Caco-2 (cell line): ENCODE results near the gene LMOD1. TPM values are rescaled to one million over a fixed set of nuclear protein-coding genes. Genes with fewer than 3 reads are reported as not detected.

Experiments
- BruUV-seq: library from RNA; stranded (reverse); fragments of 400-500 nt; replicated peaks from 2 replicates; lab custom pipeline; 2021; lab: Mats Ljungman, UMichigan
- CTCF ChIA-PET: fragments of 300-600 bp; sonication (Branson Sonifier 250); formaldehyde crosslinking; loops from one replicate; lab custom pipeline; 2022; ENCODE audit warnings: antibody characterized with exemption; lab: Charles Lee
- POLR2A ChIA-PET: fragments of 300-600 bp; sonication (Branson Sonifier 250); formaldehyde crosslinking; loops from one replicate; lab custom pipeline; 2022; ENCODE audit warnings: antibody characterized with exemption; lab: Charles Lee
- DNase-seq, 2 experiments: peaks; one replicate each; pipeline versions ENCODE4 v3.0.0 to v3.0.0-alpha.2; 2020 to 2022
- H3K27me3 ChIP-seq: replicated peaks from 2 replicates; pipeline ENCODE4 v1.6.0; 2011; ENCODE audit warnings: low read length; ENCODE audit not compliant: control insufficient read depth, insufficient read depth
- H3K36me3 ChIP-seq: 2 replicates; pipeline ENCODE4 v1.5.1; 2011; ENCODE audit warnings: low read length; ENCODE audit not compliant: control insufficient read depth, insufficient read depth
- H3K4me1 ChIP-seq: fragments of 250-450 bp; sonication (Bioruptor Pico); 2 replicates; pipeline ENCODE4 v1.5.1; 2020; ENCODE audit warnings: mild to moderate bottlenecking
- H3K4me3 ChIP-seq: 2 replicates; pipeline ENCODE4 v1.5.1; 2011; ENCODE audit warnings: low read depth, mild to moderate bottlenecking, control low read depth, low read length
- H3K9me3 ChIP-seq: fragments of 250-450 bp; sonication (Bioruptor Pico); 2 replicates; pipeline ENCODE4 v1.5.1; 2020; ENCODE audit warnings: mild to moderate bottlenecking, moderate library complexity
- H3K27ac Mint-ChIP-seq: one replicate; pipeline ENCODE4 v1.8.0; 2022; ENCODE audit warnings: mixed read lengths; ENCODE audit not compliant: unreplicated experiment
- H3K27me3 Mint-ChIP-seq: one replicate; pipeline ENCODE4 v1.8.0; 2022; ENCODE audit warnings: mixed read lengths; ENCODE audit not compliant: insufficient read depth, unreplicated experiment
- H3K36me3 Mint-ChIP-seq: one replicate; pipeline ENCODE4 v1.8.0; 2022; ENCODE audit warnings: mild to moderate bottlenecking, mixed read lengths; ENCODE audit not compliant: insufficient read depth, unreplicated experiment
- H3K4me1 Mint-ChIP-seq: one replicate; pipeline ENCODE4 v1.8.0; 2022; ENCODE audit warnings: low read depth, mixed read lengths; ENCODE audit not compliant: unreplicated experiment
- H3K4me3 Mint-ChIP-seq: one replicate; pipeline ENCODE4 v1.8.0; 2022; ENCODE audit warnings: mild to moderate bottlenecking, moderate library complexity, mixed read lengths; ENCODE audit not compliant: unreplicated experiment
- H3K9me3 Mint-ChIP-seq: one replicate; pipeline ENCODE4 v1.8.0; 2022; ENCODE audit warnings: mixed read lengths; ENCODE audit not compliant: unreplicated experiment
- intact Hi-C: fragments of 100-400 bp; cut with micrococcal nuclease; formaldehyde crosslinking; loops from one replicate; pipeline ENCODE4 v1.10.0; 2022; ENCODE audit not compliant: unreplicated experiment
- total RNA-seq: library from RNA; stranded (reverse); gene quantifications from 2 replicates; pipeline ENCODE4 v1.2.3, GENCODE V29; 2022
- TF ChIP-seq, protein P1 (sequence below), 2 experiments: fragments of 200-600 bp in 1 of 2; IDR thresholded peaks; 1 replicate in 1 of 2; 2 replicates in 1 of 2; pipeline versions ENCODE4 v1.5.1 to v1.8.0; 2011 to 2022; ENCODE audit warnings: antibody characterized with exemption in 1 of 2, control low read depth in 1 of 2, inconsistent platforms in 1 of 2, low read depth in 1 of 2, low read length in 1 of 2, mild to moderate bottlenecking in 1 of 2, moderate library complexity in 1 of 2; ENCODE audit not compliant: insufficient read depth in 1 of 2, severe bottlenecking in 1 of 2, unreplicated experiment in 1 of 2

Gene LMOD1
- total RNA-seq, 1 experiment from 2014 or later: 0.11 TPM

DNA sequence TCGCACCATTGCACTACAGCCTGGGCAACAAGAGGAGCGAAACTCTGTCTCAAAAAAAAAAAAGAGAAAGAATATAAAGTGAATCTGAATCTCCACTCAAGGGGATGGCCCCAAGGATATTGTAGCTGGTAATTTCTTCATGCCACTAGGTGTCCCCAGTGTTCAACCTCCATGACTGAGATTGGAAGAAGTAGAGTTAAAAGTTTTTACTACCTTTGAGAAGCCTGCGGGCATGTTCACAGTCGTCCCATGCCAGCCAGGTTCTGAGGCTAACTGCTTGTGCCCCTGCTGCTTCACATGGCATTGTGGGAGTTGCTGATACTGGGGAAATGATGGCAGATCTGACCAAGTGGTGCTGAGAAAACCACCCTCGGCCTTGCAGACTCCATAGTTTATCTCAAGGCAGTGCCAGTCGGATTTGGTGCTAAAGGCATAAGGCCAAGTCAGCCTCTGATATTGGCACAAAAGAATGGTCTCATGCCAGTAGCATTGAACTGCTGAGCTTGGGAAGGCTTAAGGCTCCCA lies 68.4 kb downstream of the LMOD1 start:
- Histone ChIP-seq H3K4me1 (no peaks in the 10 kb centered on the region), H3K9me3 (no peaks in the 10 kb centered on the region), H3K27me3 (no peaks in the 10 kb centered on the region), H3K36me3 (no peaks in the 10 kb centered on the region; the same call in 1 of the 2 replicates), H3K4me3 (no peak overlapping the region)
- H3K36me3 Mint-ChIP-seq: peaks cover 84% of the 10 kb centered on the region
- H3K9me3 Mint-ChIP-seq: no peaks in the 10 kb centered on the region
- no peaks in the 10 kb centered on the region for H3K27me3 Mint-ChIP-seq
- no peak overlapping the region for H3K4me3 Mint-ChIP-seq
- CTCF ChIA-PET: interaction anchor here (0.6 to 1.9 kb wide), 12 partner anchors 8 to 245 kb away, joined by 3 to 10 read pairs (median 4); partner anchors contain the start of genes ELF3, GPR37L1 and LMOD1
- BruUV-seq: no TSS peak
- DNase-seq: peak; percentile 52 to 57
- intact Hi-C loops: loop anchor here (1.0 to 5.0 kb wide), 3 partner anchors 94 to 257 kb away; no protein-coding TSS in a partner anchor
- H3K4me1 Mint-ChIP-seq: peaks cover 14% of the 10 kb centered on the region
- TF ChIP-seq, protein P1, sequence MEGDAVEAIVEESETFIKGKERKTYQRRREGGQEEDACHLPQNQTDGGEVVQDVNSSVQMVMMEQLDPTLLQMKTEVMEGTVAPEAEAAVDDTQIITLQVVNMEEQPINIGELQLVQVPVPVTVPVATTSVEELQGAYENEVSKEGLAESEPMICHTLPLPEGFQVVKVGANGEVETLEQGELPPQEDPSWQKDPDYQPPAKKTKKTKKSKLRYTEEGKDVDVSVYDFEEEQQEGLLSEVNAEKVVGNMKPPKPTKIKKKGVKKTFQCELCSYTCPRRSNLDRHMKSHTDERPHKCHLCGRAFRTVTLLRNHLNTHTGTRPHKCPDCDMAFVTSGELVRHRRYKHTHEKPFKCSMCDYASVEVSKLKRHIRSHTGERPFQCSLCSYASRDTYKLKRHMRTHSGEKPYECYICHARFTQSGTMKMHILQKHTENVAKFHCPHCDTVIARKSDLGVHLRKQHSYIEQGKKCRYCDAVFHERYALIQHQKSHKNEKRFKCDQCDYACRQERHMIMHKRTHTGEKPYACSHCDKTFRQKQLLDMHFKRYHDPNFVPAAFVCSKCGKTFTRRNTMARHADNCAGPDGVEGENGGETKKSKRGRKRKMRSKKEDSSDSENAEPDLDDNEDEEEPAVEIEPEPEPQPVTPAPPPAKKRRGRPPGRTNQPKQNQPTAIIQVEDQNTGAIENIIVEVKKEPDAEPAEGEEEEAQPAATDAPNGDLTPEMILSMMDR (IDR thresholded peaks at IDR 0.05; ENCODE audit: insufficient read depth in 1 of 2, low read depth in 1 of 2, low read length in 1 of 2, severe bottlenecking in 1 of 2, unreplicated experiment in 1 of 2): peak; percentile 58 to 71
- H3K27ac Mint-ChIP-seq: no peak overlapping the region
- POLR2A ChIA-PET: interaction anchor here (1.0 kb wide), 1 partner anchor 73 kb away, joined by 3 read pairs; no protein-coding TSS in a partner anchor

DNA sequence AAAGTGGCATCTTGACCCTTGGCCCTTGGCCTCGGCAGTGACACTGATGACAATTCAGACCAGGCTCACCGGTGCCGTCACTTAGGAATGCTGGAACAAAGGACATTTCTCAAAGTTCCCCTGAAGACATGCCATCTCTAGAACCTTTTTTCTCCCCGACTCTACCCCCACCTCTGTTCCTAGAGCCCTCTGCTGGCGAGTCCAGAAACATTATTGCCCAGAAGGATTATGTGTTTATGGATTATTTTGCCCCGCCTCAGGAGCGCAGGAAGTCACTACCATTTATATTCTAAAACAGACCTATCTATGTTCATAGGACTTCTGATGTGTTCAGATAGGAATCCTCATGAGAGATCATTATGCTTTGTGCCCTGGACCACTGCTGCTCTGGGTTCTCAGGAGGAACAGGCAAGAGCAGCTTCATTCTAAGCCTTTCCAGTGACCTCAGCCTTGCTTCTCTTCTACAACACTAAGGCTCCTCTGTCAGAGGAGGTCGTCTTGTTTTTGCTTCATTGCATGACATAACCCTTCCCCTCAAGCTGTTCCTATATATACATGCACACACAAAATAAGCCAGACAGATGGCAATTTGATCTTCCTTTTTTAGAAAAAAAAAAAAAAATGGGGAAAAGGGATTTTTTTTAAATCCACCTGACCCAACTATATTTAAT lies 70.1 kb downstream of the LMOD1 start:
- H3K4me1 Mint-ChIP-seq: peaks cover 8% of the 10 kb centered on the region
- DNase-seq: peak in 1 of 2 experiments; percentile 38
- POLR2A ChIA-PET: no interaction called here
- no peaks in the 10 kb centered on the region; the same call in 1 of the 2 replicates for H3K36me3 ChIP-seq
- H3K27me3 Mint-ChIP-seq: no peaks in the 10 kb centered on the region
- TF ChIP-seq, protein P1 (IDR thresholded peaks at IDR 0.05; ENCODE audit: insufficient read depth in 1 of 2, low read depth in 1 of 2, low read length in 1 of 2, severe bottlenecking in 1 of 2, unreplicated experiment in 1 of 2): peak; percentile 29 to 38
- peaks cover 92% of the 10 kb centered on the region for H3K36me3 Mint-ChIP-seq
- H3K4me3 Mint-ChIP-seq: no peak overlapping the region
- H3K9me3 ChIP-seq: no peaks in the 10 kb centered on the region
- H3K9me3 Mint-ChIP-seq: no peaks in the 10 kb centered on the region
- CTCF ChIA-PET: no interaction called here
- no peak overlapping the region for H3K4me3 ChIP-seq
- intact Hi-C loops: loop anchor here (5.0 kb wide), 1 partner anchor 241 kb away; no protein-coding TSS in a partner anchor
- TSS peak; percentile 4 for BruUV-seq
- H3K4me1 ChIP-seq: no peaks in the 10 kb centered on the region
- no peak overlapping the region for H3K27ac Mint-ChIP-seq
- H3K27me3 ChIP-seq: no peaks in the 10 kb centered on the region

DNA sequence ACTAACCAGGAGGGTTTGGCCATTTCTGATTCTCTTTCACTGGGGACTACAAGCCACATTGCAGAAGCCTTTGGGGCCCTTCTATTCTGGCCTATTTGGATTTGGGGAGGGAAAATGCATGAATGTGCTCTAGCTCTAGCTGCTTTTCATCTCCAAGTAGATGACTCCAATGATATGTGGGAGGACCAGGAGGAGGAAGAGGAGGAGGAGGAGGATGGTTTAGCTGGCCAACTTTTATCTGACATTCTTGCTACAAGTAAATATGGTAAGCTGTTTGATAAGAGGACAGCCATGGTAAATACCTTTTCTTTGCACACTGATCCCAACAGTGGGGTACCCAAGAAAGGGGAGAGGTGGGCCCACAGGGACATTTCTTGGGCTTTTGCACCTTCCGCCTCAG lies 71.7 kb downstream of the LMOD1 start:
- POLR2A ChIA-PET: no interaction called here
- no TSS peak for BruUV-seq
- H3K36me3 Mint-ChIP-seq: peaks cover 95% of the 10 kb centered on the region

More for the DNA sequence above, 71.7 kb downstream of the LMOD1 start:
- TF ChIP-seq, protein P1 (IDR thresholded peaks at IDR 0.05; ENCODE audit: insufficient read depth in 1 of 2, low read depth in 1 of 2, low read length in 1 of 2, severe bottlenecking in 1 of 2, unreplicated experiment in 1 of 2): no peak
- H3K27me3 ChIP-seq: no peaks in the 10 kb centered on the region
- intact Hi-C loops: loop anchor here (5.0 kb wide), 1 partner anchor 243 kb away; no protein-coding TSS in a partner anchor
- H3K9me3 ChIP-seq: no peaks in the 10 kb centered on the region
- no peaks in the 10 kb centered on the region for H3K4me1 ChIP-seq
- Mint-ChIP-seq H3K27ac (no peak overlapping the region), H3K9me3 (no peaks in the 10 kb centered on the region), H3K27me3 (no peaks in the 10 kb centered on the region), H3K4me1 (peaks cover 6% of the 10 kb centered on the region), H3K4me3 (no peak overlapping the region)
- H3K36me3 ChIP-seq: peaks cover 2% of the 10 kb centered on the region
- CTCF ChIA-PET: interaction anchor here (0.6 to 0.9 kb wide), 2 partner anchors 45 to 135 kb away, joined by 3 read pairs; no protein-coding TSS in a partner anchor
- DNase-seq: no peak
- H3K4me3 ChIP-seq: no peak overlapping the region
